Neuronal stem cell (in vitro differentiated cells): ENCODE measurements around the gene ABCG8.

Experiments used
- DNase-seq: peaks from one replicate; pipeline ENCODE4 v3.0.0-alpha.2; 2013; ENCODE audit warnings: low spot score
- H2AFZ ChIP-seq: one replicate; pipeline ENCODE4 v1.6.1; 2013; ENCODE audit warnings: mild to moderate bottlenecking, low read length, inconsistent platforms
- H2AK5ac ChIP-seq: 2 replicates; pipeline ENCODE4 v1.6.1; 2013; ENCODE audit warnings: low read depth, mild to moderate bottlenecking, inconsistent platforms, low read length, moderate library complexity, mixed read lengths
- H2BK120ac ChIP-seq: 2 replicates; pipeline ENCODE4 v1.6.1; 2013; ENCODE audit warnings: low read depth, mild to moderate bottlenecking, inconsistent platforms, low read length, moderate library complexity, mixed read lengths
- H2BK12ac ChIP-seq: one replicate; pipeline ENCODE4 v1.6.1; 2013; ENCODE audit warnings: low read length, inconsistent platforms
- H2BK15ac ChIP-seq: 2 replicates; pipeline ENCODE4 v1.6.1; 2013; ENCODE audit warnings: mild to moderate bottlenecking, low read length, inconsistent platforms, mixed read lengths
- H2BK5ac ChIP-seq: one replicate; pipeline ENCODE4 v1.6.1; 2013; ENCODE audit warnings: inconsistent platforms, mild to moderate bottlenecking, low read length, moderate library complexity
- H3K14ac ChIP-seq: one replicate; pipeline ENCODE4 v1.6.1; 2013; ENCODE audit warnings: low read length, inconsistent platforms
- H3K18ac ChIP-seq: 2 replicates; pipeline ENCODE4 v1.6.1; 2013; ENCODE audit warnings: low read length, inconsistent platforms
- H3K23ac ChIP-seq: 2 replicates; pipeline ENCODE4 v1.6.1; 2013; ENCODE audit warnings: low read depth, mild to moderate bottlenecking, mixed read lengths, low read length, inconsistent platforms; ENCODE audit not compliant: poor library complexity
- H3K27ac ChIP-seq: replicated peaks from 3 replicates; pipeline ENCODE4 v1.5.1; 2013; ENCODE audit warnings: low read length, inconsistent platforms
- H3K27me3 ChIP-seq, 3 experiments: 2 replicates each; pipeline ENCODE4 v1.6.1; 2013; ENCODE audit warnings: low read length in 3 of 3, mild to moderate bottlenecking in 2 of 3, inconsistent platforms in 1 of 3, low read depth in 1 of 3, mixed read lengths in 1 of 3, moderate library complexity in 1 of 3; ENCODE audit not compliant: control insufficient read depth in 3 of 3, insufficient read depth in 3 of 3
- H3K36me3 ChIP-seq, 2 donors: replicated peaks in 1 of 2; 2 replicates each; pipeline ENCODE4 v1.6.1; 2013; ENCODE audit warnings: low read length in 2 of 2; ENCODE audit not compliant: control insufficient read depth in 2 of 2, insufficient read depth in 2 of 2
- H3K4ac ChIP-seq: 2 replicates; pipeline ENCODE4 v1.6.1; 2013; ENCODE audit warnings: inconsistent platforms, mild to moderate bottlenecking, low read length, moderate library complexity
- H3K4me1 ChIP-seq, 2 donors: 1 replicate in 1 of 2; 2 replicates in 1 of 2; pipeline ENCODE4 v1.6.1; 2013; ENCODE audit warnings: low read length in 2 of 2, low read depth in 1 of 2; ENCODE audit not compliant: control insufficient read depth in 2 of 2, insufficient read depth in 1 of 2
- H3K4me2 ChIP-seq: one replicate; pipeline ENCODE4 v1.6.1; 2013; ENCODE audit warnings: mild to moderate bottlenecking, low read length, inconsistent platforms; ENCODE audit not compliant: insufficient read depth, poor library complexity, severe bottlenecking
- H3K4me3 ChIP-seq, 2 donors: 2 replicates each; pipeline ENCODE4 v1.5.1; 2013; ENCODE audit warnings: low read length in 2 of 2, mild to moderate bottlenecking in 2 of 2, inconsistent platforms in 1 of 2, moderate library complexity in 1 of 2
- H3K79me1 ChIP-seq: one replicate; pipeline ENCODE4 v1.6.1; 2013; ENCODE audit warnings: low read depth, mild to moderate bottlenecking, inconsistent platforms, low read length, moderate library complexity
- H3K9ac ChIP-seq: one replicate; pipeline ENCODE4 v1.6.1; 2013; ENCODE audit warnings: mild to moderate bottlenecking, low read depth, low read length, inconsistent platforms; ENCODE audit not compliant: poor library complexity
- H3K9me3 ChIP-seq, 2 donors: replicated peaks in 1 of 2; 2 replicates each; pipeline versions ENCODE3 to v1.6.1; 2013; ENCODE audit warnings: low read length in 2 of 2, mild to moderate bottlenecking in 2 of 2, inconsistent platforms in 1 of 2, low read depth in 1 of 2, mixed read lengths in 1 of 2, moderate library complexity in 1 of 2; ENCODE audit not compliant: control insufficient read depth in 2 of 2, insufficient read depth in 1 of 2
- H4K8ac ChIP-seq: one replicate; pipeline ENCODE4 v1.6.1; 2013; ENCODE audit warnings: low read depth, mild to moderate bottlenecking, inconsistent platforms, low read length, moderate library complexity
- H4K91ac ChIP-seq: one replicate; pipeline ENCODE4 v1.6.1; 2013; ENCODE audit warnings: low read length, low read depth, mild to moderate bottlenecking, inconsistent platforms; ENCODE audit not compliant: poor library complexity
- WGBS, 2 donors: extraction: QIAGEN DNeasy Blood & Tissue Kit; methylation state at CpG; one replicate each; pipeline ENCODE4 v1.1.7; 2013; ENCODE audit warnings: missing lambda C conversion rate in 2 of 2, mixed read lengths in 1 of 2; ENCODE audit not compliant: insufficient read length in 2 of 2, insufficient replicate concordance in 1 of 2; ENCODE audit errors: extremely low coverage in 2 of 2; 5-methylcytosine and 5-hydroxymethylcytosine counted together

The ABCG8 gene

GRCh38 chr2:43839776-43840564 is 1.2 kb downstream of the ABCG8 start:
- no peak overlapping the region for H4K91ac ChIP-seq
- H3K9ac ChIP-seq, result no peak overlapping the region
- H3K36me3 ChIP-seq, result no peaks in the 10 kb centered on the region
- peak overlapping the region; percentile 81 for H2AFZ ChIP-seq
- no peak overlapping the region for H2BK12ac ChIP-seq
- H3K14ac ChIP-seq, result no peak overlapping the region
- H3K9me3 ChIP-seq, result no peaks in the 10 kb centered on the region
- peaks cover 0 to 2% (median 0%) of the 10 kb centered on the region in 3 experiments for H3K27me3 ChIP-seq
- H3K4me1 ChIP-seq, result peaks cover 0 to 9% of the 10 kb centered on the region in 2 donors
- H2AK5ac ChIP-seq, result no peak overlapping the region
- no peak overlapping the region for H2BK5ac ChIP-seq
- H3K23ac ChIP-seq, result no peak overlapping the region
- no peak overlapping the region for H3K27ac ChIP-seq
- DNase-seq, result no peak
- no peak overlapping the region for H2BK120ac ChIP-seq
- H3K4ac ChIP-seq, result no peak overlapping the region
- H2BK15ac ChIP-seq, result no peak overlapping the region
- H3K79me1 ChIP-seq, result no peaks in the 10 kb centered on the region
- H3K4me2 ChIP-seq, result no peak overlapping the region
- H3K18ac ChIP-seq, result no peak overlapping the region
- no peak overlapping the region for H4K8ac ChIP-seq
- no peak overlapping the region for H3K4me3 ChIP-seq
- no CpG with 5 or more reads among the region's 14 CpGs for WGBS, 2 donors

DNA sequence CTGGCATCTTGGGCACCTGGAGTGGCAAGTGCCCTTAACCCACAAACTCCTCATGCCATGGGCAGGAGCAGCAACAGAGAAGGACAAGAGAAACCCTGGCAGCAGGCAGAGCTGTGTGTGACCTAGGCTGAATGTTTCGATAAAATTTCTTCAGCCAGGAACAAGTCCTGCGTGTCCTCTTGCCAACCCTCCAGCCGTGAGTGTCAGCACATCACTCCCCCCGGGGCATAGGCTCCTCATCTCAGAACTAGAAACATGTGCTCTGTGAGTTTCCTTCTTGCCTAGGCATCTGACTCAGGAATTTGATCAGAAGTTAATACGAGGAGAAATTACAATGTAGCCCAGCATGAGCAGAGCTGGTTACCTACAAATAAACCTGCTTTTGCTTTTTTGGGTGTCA is 2.2 kb downstream of the ABCG8 start:
- H3K79me1 ChIP-seq, result no peaks in the 10 kb centered on the region
- H2BK12ac ChIP-seq, result no peak overlapping the region

GRCh38 chr2:43841949-43842865 is 3.4 kb downstream of the ABCG8 start:
- H3K27ac ChIP-seq, result no peak overlapping the region
- H3K9me3 ChIP-seq, result no peaks in the 10 kb centered on the region
- no peak overlapping the region for H4K91ac ChIP-seq
- H3K79me1 ChIP-seq, result no peaks in the 10 kb centered on the region
- no peak overlapping the region for H2BK5ac ChIP-seq
- H3K14ac ChIP-seq, result no peak overlapping the region
- peaks cover 0 to 2% (median 0%) of the 10 kb centered on the region in 3 experiments for H3K27me3 ChIP-seq
- no peak overlapping the region for H3K9ac ChIP-seq
- H4K8ac ChIP-seq, result no peak overlapping the region
- H3K4me1 ChIP-seq, result peaks cover 0 to 9% of the 10 kb centered on the region in 2 donors
- H2BK120ac ChIP-seq, result no peak overlapping the region
- H3K4me3 ChIP-seq, result no peak overlapping the region
- H3K4ac ChIP-seq, result no peak overlapping the region
- no peak for DNase-seq
- no peaks in the 10 kb centered on the region for H3K36me3 ChIP-seq
- no peak overlapping the region for H2BK12ac ChIP-seq
- WGBS, 2 donors, result no CpG with 5 or more reads among the region's 14 CpGs
- H2AK5ac ChIP-seq, result no peak overlapping the region
- no peak overlapping the region for H2BK15ac ChIP-seq
- no peak overlapping the region for H2AFZ ChIP-seq
- H3K4me2 ChIP-seq, result no peak overlapping the region
- no peak overlapping the region for H3K18ac ChIP-seq
- H3K23ac ChIP-seq, result no peak overlapping the region

More for the DNA sequence above, 2.2 kb downstream of the ABCG8 start:
- no peak overlapping the region for H3K23ac ChIP-seq
- peaks cover 0 to 2% (median 0%) of the 10 kb centered on the region in 3 experiments for H3K27me3 ChIP-seq
- H2BK120ac ChIP-seq, result no peak overlapping the region
- no peak overlapping the region for H2BK5ac ChIP-seq
- no peaks in the 10 kb centered on the region for H3K9me3 ChIP-seq
- H4K8ac ChIP-seq, result no peak overlapping the region
- H3K4me1 ChIP-seq, result peaks cover 0 to 9% of the 10 kb centered on the region in 2 donors
- no peak overlapping the region for H3K14ac ChIP-seq
- no peak overlapping the region for H3K4me2 ChIP-seq
- H3K27ac ChIP-seq, result no peak overlapping the region
- H3K4me3 ChIP-seq, result no peak overlapping the region
- peak overlapping the region; percentile 81 for H2AFZ ChIP-seq
- no peak for DNase-seq
- H2BK15ac ChIP-seq, result no peak overlapping the region
- no CpG with 5 or more reads among the region's 5 CpGs for WGBS, 2 donors
- no peak overlapping the region for H3K9ac ChIP-seq
- no peaks in the 10 kb centered on the region for H3K36me3 ChIP-seq
- no peak overlapping the region for H3K18ac ChIP-seq
- H3K4ac ChIP-seq, result no peak overlapping the region
- no peak overlapping the region for H2AK5ac ChIP-seq
- H4K91ac ChIP-seq, result no peak overlapping the region

DNA sequence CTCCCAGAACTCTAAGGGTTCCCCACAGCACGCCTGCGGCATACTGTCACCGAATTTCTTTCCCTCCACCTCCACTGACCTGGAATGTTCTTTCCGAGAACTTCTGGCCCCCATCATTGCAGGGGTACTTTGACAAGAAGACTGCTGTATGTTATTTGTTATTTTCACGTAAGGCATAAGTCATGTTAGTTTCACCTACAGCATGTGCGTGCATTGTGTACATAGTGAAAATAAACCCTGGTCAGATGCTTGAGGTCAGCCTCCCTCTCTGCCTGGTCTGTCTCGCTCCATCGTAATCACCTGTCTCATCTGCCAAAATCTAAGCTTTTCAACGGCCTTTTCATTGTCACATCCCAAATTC is 4.1 kb downstream of the ABCG8 start:
- H2AFZ ChIP-seq, result no peak overlapping the region
- no peak overlapping the region for H3K18ac ChIP-seq
- H2BK120ac ChIP-seq, result no peak overlapping the region
- no peaks in the 10 kb centered on the region for H3K79me1 ChIP-seq
- no peak overlapping the region for H4K8ac ChIP-seq
- no peak overlapping the region for H3K9ac ChIP-seq
- peaks cover 0 to 2% (median 0%) of the 10 kb centered on the region in 3 experiments for H3K27me3 ChIP-seq
- no peak overlapping the region for H3K14ac ChIP-seq
- no peaks in the 10 kb centered on the region for H3K36me3 ChIP-seq
- no peak overlapping the region for H2BK12ac ChIP-seq
- DNase-seq, result no peak
- H3K4me2 ChIP-seq, result no peak overlapping the region
- no peak overlapping the region for H3K23ac ChIP-seq
- no peak overlapping the region for H2BK5ac ChIP-seq
- H3K9me3 ChIP-seq, result no peaks in the 10 kb centered on the region
- no peak overlapping the region for H3K4me3 ChIP-seq
- no peak overlapping the region for H2BK15ac ChIP-seq
- H4K91ac ChIP-seq, result no peak overlapping the region
- H3K4me1 ChIP-seq, result peaks cover 0 to 9% of the 10 kb centered on the region in 2 donors
- H2AK5ac ChIP-seq, result no peak overlapping the region
- H3K27ac ChIP-seq, result no peak overlapping the region
- no peak overlapping the region for H3K4ac ChIP-seq
- no CpG with 5 or more reads among the region's 9 CpGs for WGBS, 2 donors
